ENCODE data around the gene MTFMT. TPM values are rescaled to one million over a fixed set of nuclear protein-coding genes. Genes with fewer than 3 reads are reported as not detected.

The MTFMT gene
- total RNA-seq, 1 donor from 2014 or later: 13.5 TPM

DNA sequence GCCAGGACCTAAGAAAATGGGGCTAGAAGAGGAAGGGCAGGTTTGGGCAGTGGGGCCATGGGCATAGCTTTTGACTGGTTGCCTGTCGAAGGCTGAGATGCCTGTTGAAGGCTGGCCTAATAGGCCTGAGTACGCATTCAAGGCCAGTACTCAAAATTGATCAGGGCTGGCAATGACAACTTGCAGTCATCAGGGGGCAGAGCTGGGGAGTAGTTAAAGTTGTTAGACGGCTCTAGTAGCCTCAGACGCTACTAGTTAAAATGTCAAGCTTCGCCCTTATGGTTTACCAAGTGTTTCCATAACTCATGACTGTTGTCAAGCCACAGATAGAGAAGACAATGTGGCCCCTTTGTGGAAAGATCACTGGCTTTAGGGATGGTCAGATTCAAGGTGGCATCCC is 68.4 kb downstream of the MTFMT start:
- intact Hi-C loops (cut with micrococcal nuclease): no loop called here
- Mint-ChIP-seq H3K36me3 (ENCODE audit: low read depth) (peaks cover 87% of the 10 kb centered on the region), H3K27ac (no peak overlapping the region), H3K4me3 (no peak overlapping the region), H3K27me3 (no peaks in the 10 kb centered on the region), H3K9me3 (no peaks in the 10 kb centered on the region), H3K4me1 (no peaks in the 10 kb centered on the region)
- POLR2A ChIA-PET: no interaction called here
- DNase-seq (no peak), ATAC-seq (ENCODE audit: low read depth) (no peak)
- TF ChIP-seq CTCF (IDR thresholded peaks at IDR 0.05): no peak
- CTCF ChIA-PET: interaction anchor here (2.2 kb wide), 1 partner anchor 48 kb away, joined by 6 read pairs; no protein-coding TSS in a partner anchor

DNA sequence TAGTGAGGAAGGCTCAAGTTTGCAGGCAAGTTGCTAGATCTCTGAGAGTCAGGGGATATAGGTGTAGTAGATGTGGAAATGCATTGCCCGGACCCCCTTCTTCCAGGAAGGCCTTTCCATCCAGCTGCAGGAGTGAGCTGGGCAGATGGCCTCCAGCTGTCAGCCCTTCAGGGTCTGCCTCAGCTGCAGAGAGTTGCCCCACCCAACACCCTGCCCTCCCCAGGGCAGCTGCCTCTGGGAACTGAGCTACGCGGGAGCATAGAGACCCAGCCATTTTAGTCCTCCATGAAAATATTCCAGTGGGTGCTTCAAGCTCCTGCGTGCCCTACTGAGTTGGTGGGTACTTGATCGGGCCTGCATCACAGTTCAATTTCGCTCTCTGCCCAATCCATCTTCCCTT is 69.3 kb downstream of the MTFMT start:
- DNase-seq (no peak), ATAC-seq (ENCODE audit: low read depth) (no peak)
- no peaks in the 10 kb centered on the region for H3K27me3 Mint-ChIP-seq
- H3K9me3 Mint-ChIP-seq: no peaks in the 10 kb centered on the region
- no peak overlapping the region for H3K27ac Mint-ChIP-seq
- peaks cover 89% of the 10 kb centered on the region for H3K36me3 Mint-ChIP-seq (ENCODE audit: low read depth)
- no peak for TF ChIP-seq CTCF (IDR thresholded peaks at IDR 0.05)
- ChIA-PET CTCF (no interaction called here), POLR2A (no interaction called here)
- no peaks in the 10 kb centered on the region for H3K4me1 Mint-ChIP-seq
- intact Hi-C loops (cut with micrococcal nuclease): no loop called here
- H3K4me3 Mint-ChIP-seq: no peak overlapping the region

GRCh38 chr15:64959128-64959527 is 70.3 kb downstream of the MTFMT start:
- ATAC-seq (ENCODE audit: low read depth): no peak
- Mint-ChIP-seq H3K4me1 (peaks cover 9% of the 10 kb centered on the region), H3K9me3 (peaks cover 5% of the 10 kb centered on the region), H3K27me3 (no peaks in the 10 kb centered on the region), H3K27ac (no peak overlapping the region), H3K36me3 (ENCODE audit: low read depth) (peaks cover 80% of the 10 kb centered on the region), H3K4me3 (no peak overlapping the region)
- intact Hi-C loops (cut with micrococcal nuclease): no loop called here
- POLR2A ChIA-PET: interaction anchor here (0.7 kb wide), 1 partner anchor 356 kb away, joined by 5 read pairs; no protein-coding TSS in a partner anchor
- no peak for DNase-seq
- CTCF ChIA-PET: no interaction called here
- TF ChIP-seq CTCF (IDR thresholded peaks at IDR 0.05): no peak

DNA sequence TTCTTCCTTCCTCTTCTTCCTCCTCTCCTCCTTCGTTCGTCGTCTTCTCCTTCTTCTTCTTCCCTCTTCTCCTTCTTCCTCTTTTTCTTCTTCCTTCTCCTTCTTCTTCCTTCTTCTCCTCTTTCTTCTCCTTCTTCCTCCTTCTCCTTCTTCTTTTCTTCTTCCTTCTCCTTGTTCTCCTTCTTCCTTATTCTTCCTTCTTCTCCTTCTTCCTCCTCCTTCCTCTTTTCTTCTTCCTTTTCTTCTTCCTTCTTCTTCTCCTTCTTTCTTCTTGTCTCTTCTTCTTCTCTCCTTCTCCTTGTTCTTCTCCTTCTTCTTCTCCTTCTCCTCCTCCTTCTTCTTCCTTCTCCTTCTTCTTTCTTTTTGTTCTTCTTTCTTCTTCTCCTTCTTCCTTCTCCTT is 75.0 kb downstream of the MTFMT start:
- Mint-ChIP-seq H3K36me3 (ENCODE audit: low read depth) (peaks cover 34% of the 10 kb centered on the region), H3K4me1 (peaks cover 40% of the 10 kb centered on the region), H3K4me3 (no peak overlapping the region), H3K27ac (peak overlapping the region; percentile 59), H3K9me3 (peaks cover 5% of the 10 kb centered on the region), H3K27me3 (no peaks in the 10 kb centered on the region)
- ATAC-seq (ENCODE audit: low read depth): no peak
- POLR2A ChIA-PET: no interaction called here
- no peak for DNase-seq
- no peak for TF ChIP-seq CTCF (IDR thresholded peaks at IDR 0.05)
- CTCF ChIA-PET: no interaction called here
- intact Hi-C loops (cut with micrococcal nuclease): no loop called here

GRCh38 chr15:64951777-64952418 is 77.5 kb downstream of the MTFMT start:
- Mint-ChIP-seq H3K27ac (peak overlapping the region; percentile 59), H3K9me3 (peaks cover 5% of the 10 kb centered on the region), H3K27me3 (no peaks in the 10 kb centered on the region), H3K36me3 (ENCODE audit: low read depth) (peaks cover 16% of the 10 kb centered on the region), H3K4me3 (no peak overlapping the region), H3K4me1 (peaks cover 40% of the 10 kb centered on the region)
- TF ChIP-seq CTCF (IDR thresholded peaks at IDR 0.05): no peak
- ATAC-seq (ENCODE audit: low read depth) (no peak), DNase-seq (no peak)
- intact Hi-C loops (cut with micrococcal nuclease): no loop called here
- ChIA-PET POLR2A (no interaction called here), CTCF (no interaction called here)

Other genes starting within 250 kb of the MTFMT start
- gene PIF1, start 204.0 kb downstream of the MTFMT start, total RNA-seq: 3.3 and 5.5 TPM in 2 replicates
- 36.5 and 38.1 TPM in 2 replicates for gene PLEKHO2, start 187.7 kb downstream of the MTFMT start, total RNA-seq
- gene ANKDD1A, start 117.7 kb downstream of the MTFMT start, total RNA-seq: 3.7 and 3.9 TPM in 2 replicates
- 74.7 and 75.7 TPM in 2 replicates for gene SPG21, start 39.7 kb downstream of the MTFMT start, total RNA-seq
- not detected in 2 replicates for gene SLC51B, start 15.7 kb upstream of the MTFMT start, total RNA-seq
- gene RASL12, start 38.4 kb upstream of the MTFMT start, total RNA-seq: not detected in 2 replicates
- gene KBTBD13, start 47.1 kb upstream of the MTFMT start, total RNA-seq: not detected in 2 replicates
- gene UBAP1L, start 85.6 kb upstream of the MTFMT start, total RNA-seq: 5.9 and 9.6 TPM in 2 replicates
- gene PDCD7, start 104.2 kb upstream of the MTFMT start, total RNA-seq: 29.3 and 30.7 TPM in 2 replicates
- gene CLPX, start 155.7 kb upstream of the MTFMT start, total RNA-seq: 52.2 and 53.5 TPM in 2 replicates
- gene CILP, start 181.8 kb upstream of the MTFMT start, total RNA-seq: 0.10 and 0.18 TPM in 2 replicates

Data from activated B cell treated with CpG ODN at 0.5 μM for 24 hours (primary cell).